ENCODE results near the gene NFATC2IP. TPM values are rescaled to one million over a fixed set of nuclear protein-coding genes. Genes with fewer than 3 reads are reported as not detected.

Gene NFATC2IP
- total and polyA plus RNA-seq, 2 of the 8 experiments (the other 6 are each of a cell fraction or from before 2014, with no cell fraction given), result 54.4 to 71.5 TPM

DNA sequence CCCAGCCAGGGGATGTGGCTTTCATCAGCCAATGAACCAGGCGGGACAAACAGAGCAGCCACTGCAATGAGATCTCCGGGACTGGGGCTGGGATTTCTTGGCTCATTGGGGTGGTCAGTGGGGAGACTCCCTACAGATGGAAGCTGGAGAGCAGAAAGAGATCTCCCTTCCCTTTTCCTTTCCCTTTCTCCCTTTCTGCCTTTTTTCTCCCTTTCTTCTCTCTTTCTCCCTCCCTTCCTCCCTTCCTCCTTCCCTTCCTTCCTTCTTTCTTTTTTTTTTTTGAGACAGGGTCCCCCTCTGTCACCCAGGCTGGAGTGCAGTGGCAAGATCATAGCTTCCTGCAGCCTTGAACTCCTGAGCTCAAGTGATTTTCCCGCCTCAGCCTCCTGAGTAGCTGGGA, 48.1 kb downstream of the NFATC2IP start:
- H3K4me1 ChIP-seq (replicated peaks in 1 of 4; ENCODE audit: control insufficient read depth in 3 of 4, insufficient read depth in 4 of 4, low read length in 3 of 4), result no peaks in the 10 kb centered on the region
- no peak overlapping the region for H3K23ac ChIP-seq (ENCODE audit: insufficient read length)
- H3K27ac ChIP-seq (ENCODE audit: low read depth, low read length), result no peak overlapping the region
- H3K4me3 ChIP-seq (ENCODE audit: extremely low read depth in 1 of 4, insufficient read depth in 2 of 4, low read depth in 3 of 4, low read length in 4 of 4), result no peak overlapping the region
- no peaks in the 10 kb centered on the region for H3K9me3 ChIP-seq (ENCODE audit: insufficient read depth in 2 of 2, low read depth in 1 of 2, low read length in 1 of 2)
- H3K4ac ChIP-seq (replicated peaks; ENCODE audit: insufficient read length, low read depth, low read length), result no peak overlapping the region
- 77% methylated on average over 3 of the region's 3 CpGs; no CpG with 5 or more reads in 1 of the 2 experiments for WGBS, 2 experiments (ENCODE audit: extremely low coverage in 1 of 2, insufficient coverage in 1 of 2, insufficient read length in 1 of 2, insufficient replicate concordance in 2 of 2, low coverage in 1 of 2, low lambda C conversion rate in 2 of 2, missing lambda C conversion rate in 1 of 2)
- H3K9ac ChIP-seq (replicated peaks in 1 of 4; ENCODE audit: extremely low read depth in 1 of 4, low read depth in 3 of 4, low read length in 3 of 4), result no peak overlapping the region
- no peak overlapping the region for H4K91ac ChIP-seq (replicated peaks; ENCODE audit: insufficient read length, low read length)
- H4K20me1 ChIP-seq (replicated peaks in 1 of 2; ENCODE audit: control insufficient read depth in 1 of 2, insufficient read depth in 2 of 2, low read length in 2 of 2), result no peaks in the 10 kb centered on the region
- no peak overlapping the region for H4K8ac ChIP-seq (ENCODE audit: extremely low read depth, insufficient read depth, low read length)
- H2BK5ac ChIP-seq (ENCODE audit: low read depth, low read length), result no peak overlapping the region
- H2BK12ac ChIP-seq (ENCODE audit: low read depth, low read length), result no peak overlapping the region
- no peaks in the 10 kb centered on the region for H3K79me1 ChIP-seq (ENCODE audit: low read depth, low read length)
- H2AK5ac ChIP-seq (ENCODE audit: low read depth, low read length), result no peak overlapping the region
- no peak overlapping the region for H3K4me2 ChIP-seq (ENCODE audit: insufficient read depth in 1 of 2, low read depth in 2 of 2, low read length in 2 of 2)
- H3K18ac ChIP-seq (ENCODE audit: extremely low read depth, low read length), result no peak overlapping the region
- no peak overlapping the region for H2BK20ac ChIP-seq (ENCODE audit: low read length)
- no peak overlapping the region for H4K5ac ChIP-seq (ENCODE audit: insufficient read length, low read depth, low read length)
- no peak overlapping the region for H3K56ac ChIP-seq (replicated peaks; ENCODE audit: insufficient read length, low read depth, low read length)
- H3K14ac ChIP-seq (ENCODE audit: insufficient read length), result no peak overlapping the region
- H2BK120ac ChIP-seq (replicated peaks; ENCODE audit: low read depth, low read length), result no peak overlapping the region
- H3K23me2 ChIP-seq (ENCODE audit: low read depth, low read length), result no peaks in the 10 kb centered on the region
- no peak overlapping the region for H2BK15ac ChIP-seq (ENCODE audit: low read length)
- ChIA-PET CTCF (ENCODE audit: partially characterized antibody) (interaction anchor here (0.6 to 2.3 kb wide), 7 partner anchors 12 to 53 kb away, joined by 3 to 9 read pairs (median 5); partner anchors contain the start of gene SPNS1), POLR2A (ENCODE audit: partially characterized antibody) (interaction anchor here (0.6 to 1.2 kb wide), 2 partner anchors 9 to 19 kb away, joined by 3 to 4 read pairs; no protein-coding TSS in a partner anchor)
- FAIRE-seq (no peak), DNase-seq (ENCODE audit: low read depth in 1 of 2, low spot score in 2 of 2) (no peak)
- no peaks in the 10 kb centered on the region for H3K79me2 ChIP-seq (ENCODE audit: control insufficient read depth in 1 of 2, insufficient read depth in 2 of 2, low read length in 2 of 2)
- no peaks in the 10 kb centered on the region for H3K36me3 ChIP-seq (ENCODE audit: control insufficient read depth in 2 of 4, insufficient read depth in 4 of 4, low read length in 3 of 4)
- H2AFZ ChIP-seq (ENCODE audit: low read length), result no peak overlapping the region
- no peaks in the 10 kb centered on the region for H3K27me3 ChIP-seq (replicated peaks in 1 of 4; ENCODE audit: control insufficient read depth in 3 of 4, extremely low read depth in 1 of 4, insufficient read depth in 3 of 4, low read length in 3 of 4)
- TF ChIP-seq SP4 (IDR thresholded peaks at IDR 0.05; ENCODE audit: low read length) (no peak), CTCF (IDR thresholded peaks at IDR 0.05; ENCODE audit: control extremely low read depth in 1 of 3, insufficient read depth in 1 of 3, low read depth in 1 of 3, low read length in 3 of 3) (no peak), CREB1 (IDR thresholded peaks at IDR 0.05) (no peak), CHD1 (IDR thresholded peaks at IDR 0.05; ENCODE audit: low read depth, low read length) (no peak), RNF2 (IDR thresholded peaks at IDR 0.05; ENCODE audit: borderline replicate concordance, low read depth, low read length, missing control alignments, poor library complexity, severe bottlenecking) (no peak), RXRA (IDR thresholded peaks at IDR 0.05; ENCODE audit: insufficient read depth, low read depth, low read length) (no peak), CBX5 (IDR thresholded peaks at IDR 0.05; ENCODE audit: low read depth, low read length) (no peak), HDAC2 (IDR thresholded peaks at IDR 0.05; ENCODE audit: borderline replicate concordance in 1 of 2, low read depth in 2 of 2, low read length in 2 of 2) (no peak), KDM1A (IDR thresholded peaks at IDR 0.05; ENCODE audit: borderline replicate concordance, low read length) (no peak), GABPA (IDR thresholded peaks at IDR 0.05; ENCODE audit: borderline replicate concordance, insufficient read depth, low read length) (no peak), MAFK (IDR thresholded peaks at IDR 0.05; ENCODE audit: low read depth, low read length) (no peak)

Measured in H1 (cell line).